ENCODE data around the gene SCD.

DNA sequence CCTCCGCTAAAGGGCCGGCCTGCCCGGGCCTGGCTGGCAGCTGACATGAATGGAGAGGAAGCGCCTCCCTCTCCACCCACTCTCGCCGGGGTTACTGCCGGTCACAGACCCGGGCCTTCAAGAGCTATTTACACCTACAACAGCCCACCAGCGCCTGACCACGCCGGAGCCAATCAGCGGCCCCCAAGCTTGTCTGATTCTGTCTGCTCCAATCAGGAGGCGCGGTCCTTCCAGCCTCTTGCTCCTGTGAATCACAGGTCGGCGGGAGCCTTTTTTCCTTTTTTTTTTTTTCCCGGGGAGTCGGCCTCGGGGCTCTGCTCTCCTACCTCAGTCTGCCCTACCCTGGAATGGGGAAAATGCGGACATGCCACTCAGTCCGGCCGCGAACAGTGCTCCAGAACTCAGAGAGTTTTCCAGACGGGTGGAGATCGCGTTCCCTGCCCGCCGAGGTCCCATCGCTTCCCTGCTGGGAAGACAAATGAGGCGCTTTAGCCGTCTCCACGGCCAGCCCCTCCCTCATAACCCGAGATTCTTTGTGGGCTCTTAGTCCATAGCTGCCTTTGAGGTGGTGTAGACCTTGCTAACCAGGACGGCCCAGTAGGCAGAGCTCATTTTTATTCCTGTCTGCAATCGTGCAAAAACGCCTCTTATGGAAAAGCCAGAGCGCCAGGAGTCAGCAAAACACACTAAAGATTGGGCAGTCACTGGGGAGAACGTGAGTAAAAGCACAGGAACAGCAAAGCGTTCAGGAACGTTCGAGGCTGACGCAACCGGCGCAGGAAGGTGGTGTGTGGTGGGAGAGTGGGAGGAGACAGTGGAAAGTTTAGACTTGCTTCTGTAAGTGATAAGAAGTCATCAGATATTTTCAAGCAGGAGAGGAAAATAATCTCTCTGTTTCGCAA, 26.5 kb downstream of the SCD start:
- TF ChIP-seq CTCF (IDR thresholded peaks at IDR 0.05) (no peak), EP300 (IDR thresholded peaks at IDR 0.05) (no peak), POLR2A (IDR thresholded peaks at IDR 0.05; ENCODE audit: low read depth) (no peak)
